ENCODE results near the gene PHYKPL.

The PHYKPL gene

GRCh38 chr5:178180141-178180863 is 52.3 kb downstream of the PHYKPL start:
- no peak for DNase-seq

GRCh38 chr5:178177569-178177968 is 55.0 kb downstream of the PHYKPL start:
- no peak for DNase-seq

- DNase-seq, result no peak
Measured at GRCh38 chr5:178176791-178177190, 55.8 kb downstream of the PHYKPL start.

- no peak for DNase-seq
Measured at GRCh38 chr5:178174456-178174855, 58.1 kb downstream of the PHYKPL start.

GRCh38 chr5:178170455-178170854 is 62.1 kb downstream of the PHYKPL start:
- DNase-seq, result no peak

GRCh38 chr5:178165581-178165980 is 67.0 kb downstream of the PHYKPL start:
- DNase-seq, result no peak

GRCh38 chr5:178163772-178164735 is 68.5 kb downstream of the PHYKPL start:
- peak; percentile 68 to 97 for DNase-seq

GRCh38 chr5:178162481-178162880 is 70.1 kb downstream of the PHYKPL start:
- no peak for DNase-seq

- DNase-seq, result no peak
Measured at GRCh38 chr5:178160176-178160575, 72.4 kb downstream of the PHYKPL start.

Measured in inflammatory macrophage treated with lipopolysaccharide for 1 hour (primary cell).